ENCODE measurements around the gene RGS3.

GRCh38 chr9:113480612-113481011, 17.1 kb downstream of the RGS3 start:
- no peak for TF ChIP-seq EZH2 (IDR thresholded peaks at IDR 0.05; ENCODE audit: insufficient read depth, poor library complexity, severe bottlenecking)
- no peak for TF ChIP-seq EZH2phosphoT487 (IDR thresholded peaks at IDR 0.05; ENCODE audit: insufficient read depth, low read depth)

All from GM23248 (cell line).